Body of pancreas (tissue), 4 donors: Measurements from ENCODE around the gene SLC8A2. TPM values are rescaled to one million over a fixed set of nuclear protein-coding genes. Genes with fewer than 3 reads are reported as not detected.

Source experiments
- ATAC-seq: fragments of 150-250 bp; one replicate; pipeline ENCODE4 v1.9.1; 2016
- DNase-seq, 4 donors: peaks; one replicate each; pipeline ENCODE4 v3.0.0-alpha.2; 2019
- H3K27ac ChIP-seq, 4 donors: fragments of 200-600 bp; sonication (generic); 1 replicate in 3 of 4; 2 replicates in 1 of 4; pipeline versions ENCODE4 v1.5.1 to v1.6.1; 2016 to 2019; ENCODE audit warnings: mild to moderate bottlenecking in 1 of 4, mixed read lengths in 1 of 4, moderate library complexity in 1 of 4
- H3K27me3 ChIP-seq, 2 donors: fragments of 200-600 bp; sonication (generic); one replicate each; pipeline ENCODE4 v1.6.0; 2016; ENCODE audit warnings: mild to moderate bottlenecking in 1 of 2
- H3K36me3 ChIP-seq, 2 donors: fragments of 200-600 bp; sonication (generic); replicated peaks in 1 of 2; 2 replicates each; pipeline ENCODE4 v1.5.1; 2016; ENCODE audit warnings: low read depth in 2 of 2; ENCODE audit not compliant: insufficient read depth in 1 of 2
- H3K4me1 ChIP-seq: fragments of 200-600 bp; sonication (generic); one replicate; pipeline ENCODE4 v1.6.0; 2016
- H3K4me3 ChIP-seq, 2 donors: fragments of 200-600 bp; sonication (generic); 1 replicate in 1 of 2; 2 replicates in 1 of 2; pipeline ENCODE4 v1.5.1; 2016 to 2019
- H3K9me3 ChIP-seq, 3 donors: fragments of 200-600 bp; sonication (generic); 1 replicate in 2 of 3; 2 replicates in 1 of 3; pipeline ENCODE4 v1.5.1; 2016
- CTCF ChIP-seq, 7 experiments: fragments of 450-650 bp in 4 of 7; fragments of 200-600 bp in 3 of 7; sonication (generic) in 3 of 7; IDR thresholded peaks; one replicate each; pipeline ENCODE4 v1.5.1; 2016 to 2019; ENCODE audit warnings: antibody characterized with exemption in 7 of 7
- POLR2A ChIP-seq, 3 donors: fragments of 450-650 bp; IDR thresholded peaks; one replicate each; pipeline ENCODE4 v1.6.1; 2016; ENCODE audit warnings: antibody characterized with exemption in 3 of 3, mild to moderate bottlenecking in 2 of 3
- WGBS, 2 donors: methylation state at CpG; one replicate each; pipeline ENCODE4 v1.1.5; 2017; 5-methylcytosine and 5-hydroxymethylcytosine counted together
- intact Hi-C: fragments of 100-400 bp; cut with DNase I; formaldehyde crosslinking; loops from one replicate; pipeline ENCODE4 v1.15.1; 2023
- total RNA-seq, 2 donors: library from RNA; depleted of rRNA; stranded (reverse); fragments of >200 nt; gene quantifications; one replicate each; pipeline ENCODE4 v1.1.0, GENCODE V29; 2016

The SLC8A2 gene
- total RNA-seq, 2 donors from 2014 or later = 8.0 to 31.6 TPM

GRCh38 chr19:47429140-47429793 is 42.4 kb downstream of the SLC8A2 start:
- TF ChIP-seq POLR2A (IDR thresholded peaks at IDR 0.05) (no peak), CTCF (IDR thresholded peaks at IDR 0.05) (no peak)
- Histone ChIP-seq H3K4me1 (peaks cover 22% of the 10 kb centered on the region), H3K27ac (no peak overlapping the region), H3K36me3 (no peaks in the 10 kb centered on the region), H3K27me3 (peaks cover 0 to 10% of the 10 kb centered on the region in 2 donors), H3K9me3 (no peaks in the 10 kb centered on the region), H3K4me3 (no peak overlapping the region)
- 12 to 21% methylated on average over 9 to 19 of the region's 20 CpGs for WGBS, 2 donors
- intact Hi-C loops = no loop called here
- ATAC-seq (no peak), DNase-seq (no peak)

GRCh38 chr19:47428177-47428894 is 43.4 kb downstream of the SLC8A2 start:
- Histone ChIP-seq H3K4me3 (no peak overlapping the region), H3K27me3 (peaks cover 0 to 12% of the 10 kb centered on the region in 2 donors), H3K4me1 (peaks cover 22% of the 10 kb centered on the region), H3K27ac (no peak overlapping the region), H3K9me3 (no peaks in the 10 kb centered on the region), H3K36me3 (no peaks in the 10 kb centered on the region)
- 1 to 3% methylated on average over 24 to 27 of the region's 27 CpGs for WGBS, 2 donors
- intact Hi-C loops = no loop called here
- TF ChIP-seq POLR2A (IDR thresholded peaks at IDR 0.05) (no peak), CTCF (IDR thresholded peaks at IDR 0.05) (no peak)
- peak; percentile 63 for ATAC-seq
- peak; percentile 68 to 86 (median 84) for DNase-seq

- ATAC-seq = peak; percentile 80
- intact Hi-C loops = no loop called here
- Histone ChIP-seq H3K27me3 (peaks cover 0 to 17% of the 10 kb centered on the region in 2 donors), H3K4me3 (no peak overlapping the region), H3K27ac (no peak overlapping the region), H3K9me3 (no peaks in the 10 kb centered on the region), H3K4me1 (peaks cover 22% of the 10 kb centered on the region), H3K36me3 (no peaks in the 10 kb centered on the region)
- TF ChIP-seq CTCF (IDR thresholded peaks at IDR 0.05) (peak; percentile 67 to 96 (median 82)), POLR2A (IDR thresholded peaks at IDR 0.05) (no peak)
- DNase-seq = peak; percentile 54 to 70 (median 64)
- 5 to 6% methylated on average over 15 to 17 of the region's 17 CpGs for WGBS, 2 donors
Measured at GRCh38 chr19:47427241-47428176, 44.2 kb downstream of the SLC8A2 start.

GRCh38 chr19:47423203-47423882 is 48.4 kb downstream of the SLC8A2 start:
- DNase-seq (no peak), ATAC-seq (no peak)

More at GRCh38 chr19:47423203-47423882, 48.4 kb downstream of the SLC8A2 start:
- 11 to 14% methylated on average over 19 of the region's 19 CpGs for WGBS, 2 donors
- Histone ChIP-seq H3K27ac (no peak overlapping the region), H3K4me3 (no peak overlapping the region), H3K36me3 (no peaks in the 10 kb centered on the region), H3K9me3 (no peaks in the 10 kb centered on the region), H3K4me1 (peaks cover 10% of the 10 kb centered on the region), H3K27me3 (peaks cover 0 to 42% of the 10 kb centered on the region in 2 donors)
- TF ChIP-seq POLR2A (IDR thresholded peaks at IDR 0.05) (no peak), CTCF (IDR thresholded peaks at IDR 0.05) (no peak)
- intact Hi-C loops = no loop called here
